GM18868 (cell line): ENCODE measurements around the gene WNT7A.
"Not testable (repeated sequence)": the region's sequence is repeated elsewhere in the genome, so short reads cannot be mapped to it uniquely, and the experiment has no call there.

Experiments
- ATAC-seq: cut with Tn5 transposase; IDR thresholded peaks from one replicate; pipeline ENCODE4 v1.9.1; 2021; ENCODE audit warnings: mild to moderate bottlenecking, moderate library complexity; ENCODE audit not compliant: unreplicated experiment

Gene WNT7A

DNA sequence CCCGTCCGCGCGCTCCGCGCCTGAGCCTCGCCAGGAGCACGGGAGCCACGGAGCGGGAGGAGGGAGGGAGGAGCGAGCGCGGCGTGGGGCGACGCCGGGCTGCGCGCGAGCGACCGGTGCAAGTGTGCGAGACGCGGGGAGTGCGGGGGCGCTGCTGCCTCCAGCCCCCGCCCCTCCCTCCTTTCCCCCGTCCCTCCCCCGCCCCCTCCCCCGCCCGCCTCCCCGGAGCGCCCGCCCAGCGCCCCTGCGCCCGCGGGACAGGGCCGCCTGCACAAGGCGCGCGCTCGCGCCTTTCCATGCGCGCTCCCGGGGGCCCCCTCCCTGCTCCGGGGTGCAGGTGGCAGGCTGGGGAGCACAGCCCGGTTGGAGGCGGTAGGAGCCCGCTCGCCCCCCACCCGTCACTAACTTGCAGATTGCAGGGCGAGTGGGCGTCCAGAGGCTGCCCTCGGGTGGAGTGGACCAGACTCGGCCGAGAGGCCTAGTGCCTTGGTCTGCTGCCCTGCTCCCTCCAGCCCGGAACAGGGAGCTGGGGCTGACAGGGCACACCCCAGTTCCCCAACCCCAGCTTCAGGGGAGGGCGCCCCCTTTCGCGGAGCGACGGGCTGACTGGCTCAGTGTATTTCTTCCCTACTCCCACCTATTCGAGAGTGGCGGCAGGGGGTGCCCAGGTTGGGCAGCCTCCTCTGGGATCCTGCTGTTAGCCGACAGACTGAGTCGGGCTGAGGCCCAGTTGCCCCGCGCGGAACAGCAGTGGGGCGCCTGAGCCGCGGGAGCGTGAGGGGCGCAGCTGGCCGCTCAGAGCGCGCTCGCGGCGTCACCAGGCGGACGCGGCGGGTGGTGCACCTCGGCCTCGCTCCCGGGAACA lies at the start of gene WNT7A:
WNT7A (minus strand) TSS at position 126 of the 865 bp plus-strand sequence. CDS start 255 bp downstream, outside the sequence.
- no peak for ATAC-seq

DNA sequence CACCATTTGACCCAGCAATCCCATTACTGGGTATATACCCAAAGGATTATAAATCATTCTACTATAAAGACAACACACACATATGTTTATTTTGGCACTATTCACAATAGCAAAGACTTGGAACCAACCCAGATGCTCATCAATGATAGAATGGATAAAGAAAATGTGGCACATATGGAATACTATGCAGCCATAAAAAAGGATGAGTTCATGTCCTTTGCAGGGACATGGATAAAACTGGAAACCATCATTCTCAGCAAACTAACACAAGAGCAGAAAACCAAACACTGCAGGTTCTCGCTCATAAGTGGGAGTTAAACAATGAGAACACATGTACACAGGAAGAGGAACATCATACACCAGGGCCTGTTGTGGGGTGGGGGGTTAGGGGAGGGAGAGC lies 48.9 kb upstream of the WNT7A start:
- ATAC-seq, result not testable (repeated sequence)

DNA sequence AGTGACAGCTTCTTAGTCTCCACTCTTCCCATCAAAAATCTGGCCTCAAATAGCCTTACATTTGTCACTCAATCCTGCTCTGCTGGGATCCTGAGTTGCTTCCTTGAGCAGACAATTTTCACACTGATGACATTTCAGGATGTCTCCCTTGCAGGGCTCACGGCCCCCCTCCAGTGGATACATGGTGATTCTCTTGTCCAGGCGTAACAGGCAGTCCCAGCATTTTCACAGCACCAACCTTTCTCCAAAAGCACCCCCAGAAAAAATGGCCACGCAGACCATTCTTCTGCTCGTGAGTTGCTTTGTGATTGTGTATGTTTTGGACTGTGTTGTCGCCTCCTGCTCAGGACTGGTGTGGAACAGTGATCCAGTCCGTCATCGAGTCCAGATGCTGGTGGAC lies 47.4 kb upstream of the WNT7A start:
- no peak for ATAC-seq

DNA sequence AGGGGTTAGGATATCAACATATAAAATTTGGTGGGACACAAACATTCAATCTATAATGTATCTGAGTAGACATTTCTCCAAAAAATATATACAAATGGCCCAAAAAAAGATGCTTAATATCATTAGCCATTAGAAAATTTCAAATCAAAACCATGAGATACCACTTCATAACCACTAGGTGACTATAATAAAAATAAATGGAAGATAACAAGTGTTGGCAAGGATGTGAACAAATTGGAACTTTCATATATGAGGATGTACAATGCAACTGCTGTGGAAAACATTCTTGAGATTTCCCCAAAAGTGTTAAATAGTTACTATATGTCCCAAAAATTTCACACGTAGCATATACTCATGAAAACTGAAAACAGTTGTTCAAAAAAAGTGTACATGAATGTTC lies 36.5 kb upstream of the WNT7A start:
- ATAC-seq, result no peak

DNA sequence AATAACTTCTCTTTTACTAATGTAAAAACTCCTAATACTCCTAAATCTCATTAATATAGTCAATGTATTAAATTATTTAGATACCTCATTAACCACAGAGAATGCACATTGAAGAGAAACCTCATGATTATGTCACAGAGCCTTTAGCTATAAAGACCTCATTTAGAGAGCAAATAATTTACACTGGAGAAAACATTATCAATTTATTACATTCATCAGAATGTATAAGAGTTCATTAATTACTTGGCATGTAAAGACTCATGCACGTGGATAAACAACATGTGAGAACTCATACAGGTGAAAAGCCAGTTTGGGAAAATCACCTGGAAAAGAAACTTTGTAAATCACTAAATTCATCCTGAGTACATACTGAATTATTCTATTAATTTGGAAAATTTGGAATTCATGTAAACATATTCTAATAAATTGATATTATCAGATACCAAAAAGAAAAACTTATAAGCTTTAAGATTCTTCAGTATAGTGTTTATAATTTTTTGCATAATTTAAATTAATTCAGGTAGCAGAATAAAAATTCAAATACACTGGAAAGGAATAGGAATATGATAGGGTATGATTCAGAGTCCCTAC lies 22.9 kb upstream of the WNT7A start:
- no peak for ATAC-seq

DNA sequence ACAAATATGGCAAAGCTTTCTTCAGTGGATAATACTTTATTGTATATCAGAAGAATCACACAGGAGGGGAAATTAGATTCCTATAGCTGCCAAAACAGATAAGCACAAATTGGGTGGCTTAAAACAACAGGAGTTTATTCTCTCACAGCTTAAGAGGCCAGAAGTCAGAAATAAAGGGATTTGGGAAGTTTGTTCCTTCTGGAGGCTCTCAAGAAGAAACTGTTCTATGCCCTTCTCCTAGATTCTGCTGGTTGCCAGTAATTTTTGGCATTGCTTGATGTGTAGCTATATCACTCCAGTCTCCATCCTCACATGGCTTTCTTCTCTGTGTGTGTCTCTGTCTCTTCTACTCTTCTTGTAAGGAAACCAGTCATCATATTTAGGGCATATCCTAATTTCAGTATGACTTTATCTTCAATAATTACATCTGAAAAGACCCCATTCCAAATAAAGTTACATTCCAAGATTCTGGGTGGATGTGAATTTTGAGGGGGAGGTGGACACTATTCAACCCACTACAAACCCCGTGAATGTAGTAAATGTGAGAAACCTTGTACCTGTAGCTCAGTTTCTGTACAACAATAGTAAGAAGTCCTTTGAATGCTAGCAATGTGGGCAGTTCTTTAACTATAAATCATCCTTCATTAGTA lies 22.2 kb upstream of the WNT7A start:
- ATAC-seq, result no peak

DNA sequence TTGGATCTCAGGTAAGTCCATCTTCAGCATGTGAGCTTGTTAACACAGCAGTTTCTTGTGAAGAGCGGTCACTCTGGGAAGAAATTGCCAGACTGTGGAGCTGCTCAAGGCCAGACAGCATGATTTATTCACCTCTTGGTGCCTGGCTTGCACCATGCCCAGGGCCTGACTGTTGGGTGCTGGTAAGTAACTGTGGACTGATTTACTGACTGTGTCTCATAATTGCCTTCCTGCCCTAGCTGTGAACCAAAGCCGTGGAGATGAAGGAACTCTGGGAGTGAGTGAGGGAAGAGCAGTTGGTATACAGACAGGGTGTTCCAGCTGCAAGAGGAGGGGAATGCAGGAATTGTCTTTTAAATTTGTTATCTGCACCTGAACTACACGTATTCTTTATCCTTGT lies 18.5 kb upstream of the WNT7A start:
- no peak for ATAC-seq

DNA sequence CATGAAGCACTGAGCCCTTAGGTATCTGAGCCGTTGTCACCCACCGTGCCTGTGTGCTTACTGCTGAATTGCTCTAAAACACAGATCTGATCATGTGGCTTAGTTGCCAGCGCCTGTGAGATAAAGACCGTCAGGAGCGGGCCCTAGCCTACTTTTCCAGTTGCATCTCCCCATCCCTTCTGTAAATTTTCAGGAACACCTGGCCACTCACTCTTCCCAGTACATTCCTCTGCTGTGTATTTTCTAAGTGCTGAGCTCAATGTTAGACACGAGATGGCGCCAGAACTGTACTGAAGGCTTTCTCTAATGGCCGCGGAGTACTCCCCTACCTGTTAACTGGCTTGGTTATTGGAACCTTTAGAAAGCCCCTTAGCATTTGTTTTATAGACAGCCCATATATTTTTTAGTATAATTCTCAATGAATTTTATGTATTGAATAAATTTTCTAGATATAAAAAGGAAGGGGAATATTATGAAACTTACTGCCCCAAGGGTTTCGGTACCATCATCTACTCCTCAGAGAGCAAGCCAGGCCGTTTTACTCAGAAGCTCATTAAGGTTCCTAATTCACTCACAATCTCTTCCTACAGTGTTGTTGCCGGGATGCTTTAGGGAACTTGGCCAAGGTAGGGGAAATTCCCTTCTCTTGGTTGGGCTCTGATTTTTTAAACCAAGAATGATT lies 16.7 kb upstream of the WNT7A start:
- ATAC-seq, result peak; percentile 46

DNA sequence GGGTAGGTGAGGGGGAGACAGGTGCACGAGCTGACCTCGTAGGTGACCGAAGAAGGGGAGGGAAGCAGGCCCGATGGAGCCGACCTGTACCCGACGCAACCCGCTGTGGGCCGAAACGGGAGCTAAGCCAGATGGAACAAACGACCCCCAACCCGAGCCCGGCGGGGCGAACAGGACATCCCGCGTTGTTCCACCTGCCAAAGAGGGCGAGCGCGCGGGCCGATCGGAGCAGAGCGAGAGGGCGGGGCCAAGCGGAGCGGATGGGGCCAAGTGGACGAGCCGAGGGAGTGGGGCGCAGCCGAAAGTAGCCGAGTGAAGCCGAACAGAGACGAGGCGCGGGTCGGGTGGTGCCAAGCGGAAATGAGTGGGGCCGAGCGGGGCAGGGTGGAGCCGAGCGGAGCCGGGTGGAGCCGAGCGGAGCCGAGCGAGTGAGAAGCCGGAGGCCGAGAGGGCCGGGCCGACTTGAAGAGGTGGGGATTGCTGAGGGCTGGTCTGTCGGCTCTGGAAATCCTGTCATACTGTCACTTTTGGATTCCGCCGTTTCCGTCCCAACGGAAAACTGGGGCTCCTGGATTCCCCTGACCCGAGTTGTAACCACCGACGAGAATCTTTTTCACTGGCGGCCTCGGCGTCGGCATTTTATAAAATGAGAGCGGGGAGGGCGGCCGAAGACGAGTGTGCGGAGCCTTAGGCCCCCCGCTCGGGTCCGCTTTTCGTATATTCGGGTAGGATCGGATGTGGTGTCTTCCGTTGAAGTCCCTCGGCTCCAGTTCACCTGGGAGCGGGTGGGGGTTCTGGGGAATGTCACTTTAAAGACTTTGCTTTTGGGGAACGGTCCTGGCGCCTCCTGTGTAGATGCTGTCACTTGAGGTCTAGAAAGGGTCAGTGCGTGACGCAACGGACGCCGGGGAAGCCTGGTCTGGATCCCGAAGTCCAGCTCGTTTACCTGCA lies 15.6 kb upstream of the WNT7A start:
- ATAC-seq, result peak; percentile 99

DNA sequence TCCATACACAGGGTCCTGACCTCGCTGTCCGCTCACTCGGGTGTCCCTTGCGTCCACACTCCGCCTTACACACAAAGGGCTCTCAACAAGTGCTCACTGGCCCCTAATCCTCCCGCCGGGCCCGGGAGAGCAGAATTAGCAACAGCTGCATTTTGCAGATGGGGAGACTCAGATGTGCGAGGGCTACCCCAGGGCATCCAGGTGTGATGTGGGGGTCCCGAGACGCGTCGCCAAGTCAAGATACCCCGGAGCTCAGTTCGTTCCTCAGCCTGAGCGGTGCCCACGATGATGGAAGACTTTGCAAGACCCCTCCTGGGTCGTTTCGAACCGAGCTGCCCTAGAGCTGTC lies 14.9 kb upstream of the WNT7A start:
- no peak for ATAC-seq

DNA sequence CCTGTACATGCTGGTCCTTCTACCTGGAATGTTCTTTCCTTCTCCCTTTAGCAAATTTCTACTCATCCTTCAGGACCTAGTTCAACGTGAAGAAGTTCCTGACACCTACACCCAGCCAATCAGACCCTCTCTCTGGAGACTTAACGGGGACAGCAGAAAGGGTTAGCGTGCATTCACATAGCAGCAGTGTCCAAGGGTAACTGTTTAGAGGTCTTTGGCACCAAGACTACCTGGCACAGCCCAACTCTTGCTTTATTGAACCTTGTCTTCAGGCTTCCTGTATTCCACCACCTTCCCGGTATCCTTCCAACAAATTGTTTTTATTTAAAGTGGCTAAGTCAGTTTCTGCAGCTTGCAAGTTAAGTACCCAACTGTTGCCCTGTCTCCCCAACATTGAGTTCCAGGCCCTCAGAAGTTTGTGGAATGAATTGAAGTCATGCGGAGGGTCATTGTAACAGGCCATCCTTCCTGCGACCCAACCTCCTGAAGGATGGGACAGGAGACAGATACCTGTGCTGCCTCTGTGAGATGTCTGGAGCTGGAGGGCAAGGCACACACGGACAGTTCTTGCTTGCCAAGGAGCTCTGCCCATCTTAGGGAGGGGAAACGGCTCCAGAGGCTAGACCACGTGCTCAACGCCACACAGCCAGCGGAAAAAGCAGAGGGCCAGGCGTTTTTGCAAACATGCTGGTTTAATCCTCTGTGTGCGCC lies 14.4 kb upstream of the WNT7A start:
- no peak for ATAC-seq

DNA sequence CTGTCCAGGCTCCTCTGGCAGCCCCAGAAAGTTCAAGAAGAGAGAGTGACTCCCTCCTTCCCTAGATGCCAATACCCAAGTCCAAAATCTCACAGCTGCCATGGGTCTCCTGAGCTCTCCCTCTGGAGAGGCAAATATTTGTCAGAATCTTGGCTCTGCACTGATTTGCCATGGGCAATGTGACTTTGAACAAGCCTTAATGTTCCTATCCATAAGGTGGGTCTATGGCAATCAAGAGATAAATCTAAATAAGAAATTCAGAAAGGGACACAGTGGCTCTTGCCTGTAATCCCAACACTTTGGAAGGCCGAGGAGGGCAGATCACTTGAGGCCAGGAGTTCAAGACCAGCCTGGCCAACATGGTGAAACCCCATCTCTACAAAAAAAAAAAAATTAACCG lies 12.4 kb upstream of the WNT7A start:
- no peak for ATAC-seq

DNA sequence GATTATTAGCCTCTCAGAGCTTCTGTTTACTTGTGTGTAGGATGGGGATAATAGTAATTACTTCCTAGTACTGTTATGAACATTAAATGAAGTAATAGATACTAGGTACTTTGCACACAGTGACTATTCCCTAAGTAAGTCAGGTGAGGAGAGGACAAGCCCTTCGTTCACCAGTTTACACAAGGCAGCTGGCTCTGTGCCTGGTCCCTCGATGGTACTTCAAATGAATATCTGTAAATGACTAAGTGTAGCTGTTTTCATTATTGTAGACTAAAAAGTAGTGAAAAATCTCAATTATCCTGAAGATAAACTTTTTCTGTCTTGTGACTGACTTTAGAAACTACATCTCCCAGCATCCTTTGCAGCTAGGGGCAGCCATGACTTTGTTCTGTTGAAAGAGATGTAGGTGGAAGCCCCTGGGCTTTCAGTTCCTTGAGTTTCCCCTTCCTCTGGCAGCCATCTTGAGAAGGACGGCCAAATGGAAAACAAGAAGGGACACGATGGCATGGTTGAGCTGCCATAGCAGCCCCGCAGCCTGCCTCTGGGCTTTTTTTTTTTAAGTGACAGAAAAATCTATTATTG lies 11.7 kb upstream of the WNT7A start:
- ATAC-seq, result no peak

DNA sequence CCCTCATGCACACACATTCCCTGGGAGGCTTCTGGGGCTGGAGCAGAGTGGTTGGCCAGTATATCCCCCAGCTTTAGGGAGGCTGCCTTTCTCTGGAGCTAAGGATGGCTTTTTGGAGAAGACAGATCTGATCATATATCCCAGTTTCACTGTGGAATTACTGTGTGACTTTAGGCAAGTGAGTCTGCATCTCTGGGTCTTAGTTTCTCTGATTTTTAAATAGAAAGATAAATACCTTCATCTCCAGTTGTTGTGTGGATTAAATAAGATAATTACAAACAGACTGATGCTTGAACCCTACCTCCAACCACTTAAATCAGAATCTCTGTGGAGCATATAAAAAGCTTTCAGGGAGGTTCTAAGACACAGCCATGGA lies 11.1 kb upstream of the WNT7A start:
- no peak for ATAC-seq

DNA sequence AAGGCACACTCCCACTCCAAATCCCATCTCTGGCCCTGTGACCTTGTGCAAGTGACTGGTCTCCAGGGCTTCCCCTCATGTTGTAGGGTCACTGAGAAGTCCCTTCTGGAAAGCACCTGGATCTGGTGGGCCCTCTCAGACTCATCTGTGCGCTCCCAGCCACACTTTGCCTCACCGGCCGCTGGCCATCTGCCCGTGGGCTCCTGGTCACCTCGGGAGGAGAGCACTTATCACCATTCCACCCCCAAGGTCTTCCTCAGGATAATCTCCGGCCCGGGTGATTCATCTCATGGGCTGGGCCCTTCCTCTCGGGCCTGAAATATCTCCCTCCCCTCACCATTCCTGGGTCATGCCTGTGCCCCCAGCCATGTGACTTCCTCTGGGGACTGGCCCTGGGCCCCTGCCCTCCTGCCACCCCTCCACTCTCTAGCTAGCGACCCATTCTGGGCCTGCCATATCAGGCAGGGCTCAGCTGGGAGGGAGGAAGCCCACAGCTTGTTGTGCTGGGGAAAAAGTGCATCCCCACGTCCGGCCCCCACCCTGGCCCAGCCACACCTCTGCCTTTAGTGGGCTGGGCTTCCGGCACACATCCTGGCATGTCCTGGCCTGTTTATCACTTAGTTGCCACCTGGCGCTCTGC lies 10.6 kb upstream of the WNT7A start:
- ATAC-seq, result no peak

DNA sequence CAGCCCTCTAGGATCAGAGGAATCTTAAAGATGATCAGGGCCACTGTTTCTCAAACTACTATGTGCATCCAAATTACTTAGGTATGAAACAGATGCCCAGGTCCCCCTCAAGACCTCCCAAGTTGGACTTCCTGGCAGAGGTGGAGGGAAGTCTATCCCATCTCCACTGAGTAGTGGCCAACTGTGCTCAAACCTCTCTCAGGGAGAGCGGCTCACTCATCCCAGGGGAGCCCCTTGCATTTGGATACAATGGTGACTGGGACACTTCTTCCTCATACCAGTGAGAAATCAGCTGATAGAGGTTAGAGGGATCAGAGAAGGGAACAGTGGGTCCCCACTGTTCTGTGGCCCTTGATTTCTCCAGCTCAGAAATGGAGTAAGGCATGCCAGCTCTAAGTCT lies 8.7 kb upstream of the WNT7A start:
- ATAC-seq, result no peak

DNA sequence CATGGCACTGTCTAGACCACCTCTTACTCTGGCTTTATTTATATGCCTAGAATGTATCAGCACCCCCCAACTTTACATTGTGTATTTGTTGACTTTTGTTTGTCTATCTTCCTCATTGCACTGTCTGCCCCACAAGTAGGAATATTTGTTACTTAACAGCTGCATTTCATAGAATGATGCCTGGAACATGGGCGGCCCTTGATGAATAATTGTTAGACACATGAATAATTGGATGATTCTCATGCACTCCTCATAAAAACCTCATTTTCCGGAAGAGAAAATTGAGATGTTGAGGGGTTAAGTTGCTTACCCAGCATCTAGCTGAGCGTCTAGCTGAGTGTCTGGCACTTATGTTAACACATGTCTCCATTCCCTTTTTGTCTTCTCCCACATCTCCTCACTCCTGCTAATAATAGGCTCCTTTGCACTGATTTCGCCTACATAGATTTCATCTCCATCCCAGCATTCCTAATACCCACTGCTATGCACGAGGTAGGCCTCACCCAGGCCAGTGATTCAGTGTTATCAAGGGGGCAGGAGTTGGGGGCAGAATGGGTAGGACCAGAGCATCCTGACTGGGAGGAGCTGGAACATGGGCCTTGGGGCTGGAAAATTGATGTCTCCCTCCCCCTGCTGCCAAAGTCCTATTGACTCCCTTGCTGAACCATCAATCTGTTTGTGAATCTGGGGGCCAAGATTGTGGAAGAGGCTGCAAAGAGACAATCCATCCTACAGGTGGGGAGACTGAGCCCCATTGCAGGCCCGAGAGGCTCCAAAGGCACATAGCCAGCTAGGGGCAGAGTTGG lies 7.8 kb upstream of the WNT7A start:
- ATAC-seq, result no peak

DNA sequence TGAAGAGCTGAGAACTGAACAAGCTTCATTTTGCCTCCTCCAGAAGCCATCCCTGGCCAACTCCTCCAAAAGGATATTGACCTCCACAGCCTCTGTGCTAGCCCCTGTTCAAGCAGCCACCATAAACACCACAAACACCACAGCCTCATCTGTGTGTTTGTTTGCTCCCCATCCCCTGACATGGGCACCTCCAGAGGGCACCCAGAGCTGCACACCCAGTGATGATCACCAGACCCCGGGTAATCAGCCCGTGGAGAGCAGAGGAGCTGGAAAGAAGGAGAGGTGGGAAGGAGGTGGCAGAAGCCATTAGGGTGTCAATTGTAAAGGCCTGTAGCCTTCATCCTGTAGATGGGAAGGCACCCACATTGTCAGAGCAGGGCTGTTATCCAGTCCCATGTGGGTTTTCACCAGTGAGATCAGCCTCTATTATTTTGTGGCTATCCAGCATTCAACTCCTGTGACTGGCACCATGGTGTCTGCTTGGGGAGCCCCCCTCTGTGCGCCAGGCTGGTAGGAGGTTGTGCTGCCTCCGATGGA lies 6.8 kb upstream of the WNT7A start:
- no peak for ATAC-seq
